Activated naive CD4-positive, alpha-beta T cell treated with anti-CD3 and anti-CD28 coated beads, Interleukin-2, amount 10 ng/mL, durations not matched to agents 7 days and 5 days (primary cell): ENCODE data around the gene LIPA.
"Not testable (repeated sequence)": the region's sequence is repeated elsewhere in the genome, so short reads cannot be mapped to it uniquely, and the experiment has no call there.

Source experiments
- CTCF ChIA-PET: fragments of 350-600 bp; sonication (Branson Sonifier 250); formaldehyde crosslinking; loops from one replicate; lab custom pipeline; 2021; ENCODE audit warnings: antibody characterized with exemption; lab: Charles Lee
- DNase-seq: peaks from one replicate; pipeline ENCODE4 v3.0.0-alpha.2; 2020
- H3K27ac Mint-ChIP-seq: one replicate; pipeline ENCODE4 v1.8.0; 2021; ENCODE audit warnings: mild to moderate bottlenecking, moderate library complexity, mixed read lengths
- H3K27me3 Mint-ChIP-seq: one replicate; pipeline ENCODE4 v1.8.0; 2021; ENCODE audit warnings: mild to moderate bottlenecking, mixed read lengths
- H3K36me3 Mint-ChIP-seq: one replicate; pipeline ENCODE4 v1.8.0; 2021; ENCODE audit warnings: mixed read lengths
- H3K4me1 Mint-ChIP-seq: one replicate; pipeline ENCODE4 v1.8.0; 2021; ENCODE audit warnings: mixed read lengths
- H3K4me3 Mint-ChIP-seq: one replicate; pipeline ENCODE4 v1.8.0; 2021; ENCODE audit warnings: mild to moderate bottlenecking, moderate library complexity, mixed read lengths
- H3K9me3 Mint-ChIP-seq: one replicate; pipeline ENCODE4 v1.8.0; 2021; ENCODE audit warnings: mixed read lengths

LIPA gene

GRCh38 chr10:89262086-89263051 is 10.8 kb upstream of the LIPA start:
- Mint-ChIP-seq H3K27ac (no peak overlapping the region), H3K27me3 (peaks cover 30% of the 10 kb centered on the region), H3K4me3 (no peak overlapping the region), H3K4me1 (no peaks in the 10 kb centered on the region), H3K36me3 (no peaks in the 10 kb centered on the region), H3K9me3 (peaks cover 5% of the 10 kb centered on the region)
- CTCF ChIA-PET = interaction anchor here (1.0 to 1.4 kb wide), 3 partner anchors 107 to 439 kb away, joined by 3 to 5 read pairs (median 3); partner anchors contain the start of gene KIF20B
- no peak for DNase-seq

DNA sequence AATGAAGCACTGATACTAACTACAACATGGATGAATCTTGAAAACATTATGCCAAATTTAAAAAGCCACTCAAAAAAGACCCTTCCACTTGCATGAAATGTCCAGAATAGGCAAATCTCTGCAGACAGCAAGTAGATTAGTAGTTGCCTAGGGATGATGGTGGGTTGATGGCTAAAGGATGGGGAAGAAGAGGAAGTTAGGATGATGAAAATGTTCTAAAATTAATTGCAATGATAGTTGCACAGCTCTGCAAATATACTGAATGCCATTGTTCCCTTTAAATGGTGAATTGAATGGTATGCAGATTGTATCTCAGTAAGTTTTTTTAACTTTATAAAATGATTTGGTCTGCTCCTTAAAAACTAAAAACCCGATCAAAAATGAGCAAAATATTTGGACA is 7.3 kb upstream of the LIPA start:
- Mint-ChIP-seq H3K4me3 (no peak overlapping the region), H3K9me3 (peaks cover 14% of the 10 kb centered on the region), H3K36me3 (peaks cover 4% of the 10 kb centered on the region), H3K27ac (no peak overlapping the region), H3K27me3 (peaks cover 22% of the 10 kb centered on the region), H3K4me1 (no peaks in the 10 kb centered on the region)
- no peak for DNase-seq
- CTCF ChIA-PET = interaction anchor here (0.8 kb wide), 1 partner anchor 229 kb away, joined by 3 read pairs; no protein-coding TSS in a partner anchor

GRCh38 chr10:89257581-89257980 is 6.0 kb upstream of the LIPA start:
- Mint-ChIP-seq H3K36me3 (peaks cover 6% of the 10 kb centered on the region), H3K9me3 (peaks cover 24% of the 10 kb centered on the region), H3K4me3 (no peak overlapping the region), H3K27me3 (peaks cover 14% of the 10 kb centered on the region), H3K27ac (no peak overlapping the region), H3K4me1 (no peaks in the 10 kb centered on the region)
- CTCF ChIA-PET = interaction anchor here (1.2 kb wide), 1 partner anchor 132 kb away, joined by 3 read pairs; no protein-coding TSS in a partner anchor
- DNase-seq = no peak

GRCh38 chr10:89256962-89257361 is 5.4 kb upstream of the LIPA start:
- CTCF ChIA-PET = interaction anchor here (1.2 kb wide), 1 partner anchor 132 kb away, joined by 3 read pairs; no protein-coding TSS in a partner anchor
- Mint-ChIP-seq H3K4me3 (no peak overlapping the region), H3K27ac (no peak overlapping the region), H3K27me3 (peaks cover 8% of the 10 kb centered on the region), H3K9me3 (peaks cover 24% of the 10 kb centered on the region), H3K4me1 (peaks cover 2% of the 10 kb centered on the region), H3K36me3 (peaks cover 6% of the 10 kb centered on the region)
- no peak for DNase-seq

- H3K4me1 Mint-ChIP-seq = peaks cover 4% of the 10 kb centered on the region
- H3K9me3 Mint-ChIP-seq = peaks cover 24% of the 10 kb centered on the region
- peaks cover 6% of the 10 kb centered on the region for H3K36me3 Mint-ChIP-seq
- DNase-seq = no peak
- no peak overlapping the region for H3K27ac Mint-ChIP-seq
- peaks cover 8% of the 10 kb centered on the region for H3K27me3 Mint-ChIP-seq
- CTCF ChIA-PET = no interaction called here
- H3K4me3 Mint-ChIP-seq = no peak overlapping the region
Measured at GRCh38 chr10:89256340-89256739, 4.8 kb upstream of the LIPA start.

DNA sequence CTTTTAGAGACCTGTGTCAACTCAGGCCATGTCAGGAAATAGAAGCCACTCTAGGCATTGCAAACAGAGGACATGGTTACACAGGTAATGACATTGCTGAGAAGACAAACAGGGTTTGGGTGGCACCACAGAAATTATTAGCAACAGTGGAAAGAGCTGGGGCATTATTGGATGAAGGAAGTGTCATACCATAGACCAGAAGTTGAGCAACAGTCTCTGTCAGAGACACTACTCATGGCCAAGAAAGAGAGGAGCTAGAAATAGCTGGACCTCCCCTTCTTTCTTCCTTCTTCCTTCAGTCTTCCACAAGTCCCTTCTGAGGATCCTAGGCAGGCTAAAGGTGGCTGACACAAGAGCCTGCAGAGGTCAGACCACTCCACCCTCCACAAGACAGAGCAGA is 4.2 kb upstream of the LIPA start:
- DNase-seq = no peak
- Mint-ChIP-seq H3K4me3 (no peak overlapping the region), H3K36me3 (peaks cover 6% of the 10 kb centered on the region), H3K27ac (no peak overlapping the region), H3K9me3 (peaks cover 24% of the 10 kb centered on the region), H3K27me3 (peaks cover 8% of the 10 kb centered on the region), H3K4me1 (peaks cover 10% of the 10 kb centered on the region)
- CTCF ChIA-PET = no interaction called here

DNA sequence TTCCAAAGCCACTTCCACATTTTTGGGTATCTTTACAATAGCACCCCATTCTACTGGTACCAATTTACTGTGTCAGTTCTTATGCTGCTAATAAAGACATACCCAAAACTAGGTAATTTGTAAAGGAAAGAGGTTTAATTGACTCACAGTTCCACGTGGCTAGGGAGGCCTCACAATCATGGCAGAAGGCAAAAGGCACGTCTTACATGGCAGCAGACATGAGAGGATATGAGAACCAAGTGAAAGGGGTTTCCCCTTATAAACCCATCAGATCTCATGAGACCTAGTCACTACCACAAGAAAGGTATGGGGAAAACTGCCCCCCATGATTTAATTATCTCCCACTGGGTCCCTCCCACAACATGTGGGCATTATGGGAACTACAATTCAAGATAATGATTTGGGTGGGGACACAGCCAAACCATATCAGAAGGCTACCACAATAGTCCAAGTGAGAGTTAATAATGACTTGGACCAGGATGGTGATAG is 3.6 kb upstream of the LIPA start:
- H3K4me3 Mint-ChIP-seq, CTCF ChIA-PET, H3K27me3 Mint-ChIP-seq, H3K36me3 Mint-ChIP-seq, DNase-seq: not testable (repeated sequence)
- Mint-ChIP-seq H3K9me3 (peaks cover 24% of the 10 kb centered on the region), H3K4me1 (peaks cover 16% of the 10 kb centered on the region), H3K27ac (peak overlapping the region; percentile 2)

GRCh38 chr10:89252225-89252585 is 630 bp upstream of the LIPA start:
- DNase-seq = no peak
- H3K9me3 Mint-ChIP-seq = peaks cover 24% of the 10 kb centered on the region
- CTCF ChIA-PET = no interaction called here
- H3K4me1 Mint-ChIP-seq = peaks cover 26% of the 10 kb centered on the region
- no peak overlapping the region for H3K4me3 Mint-ChIP-seq
- H3K27ac Mint-ChIP-seq = no peak overlapping the region
- H3K27me3 Mint-ChIP-seq = peaks cover 4% of the 10 kb centered on the region
- peaks cover 6% of the 10 kb centered on the region for H3K36me3 Mint-ChIP-seq

DNA sequence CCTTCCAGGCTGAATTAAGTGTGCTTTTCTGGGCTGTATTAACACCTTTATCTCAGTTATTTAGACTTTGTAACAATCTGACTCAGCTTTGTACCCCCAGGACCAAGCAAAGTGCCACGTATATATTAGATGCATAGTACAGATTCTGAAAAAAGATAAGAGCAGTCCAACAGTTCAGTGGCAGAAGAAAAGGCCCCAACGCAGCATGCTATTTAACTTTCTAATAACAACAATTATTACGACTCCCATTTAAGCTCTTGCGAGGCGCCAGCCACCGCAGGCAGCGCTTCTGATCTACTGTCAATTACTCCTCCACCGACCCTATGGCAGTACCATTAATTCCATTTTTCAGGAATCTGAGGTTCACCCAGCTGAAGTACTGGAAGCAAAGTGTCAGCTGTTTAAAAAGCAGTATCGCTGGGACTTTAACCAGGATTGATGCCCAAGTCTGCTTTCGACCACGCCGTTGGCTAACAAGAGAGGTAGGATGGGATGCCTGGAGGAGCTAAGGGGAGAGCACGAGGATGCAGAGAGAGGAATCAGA is 638 bp downstream of the LIPA start:
- peak overlapping the region; percentile 55 for H3K27ac Mint-ChIP-seq
- H3K4me1 Mint-ChIP-seq = peaks cover 26% of the 10 kb centered on the region
- peaks cover 24% of the 10 kb centered on the region for H3K9me3 Mint-ChIP-seq
- no peak for DNase-seq
- H3K27me3 Mint-ChIP-seq = peaks cover 2% of the 10 kb centered on the region
- peaks cover 6% of the 10 kb centered on the region for H3K36me3 Mint-ChIP-seq
- peak overlapping the region; percentile 86 for H3K4me3 Mint-ChIP-seq
- CTCF ChIA-PET = interaction anchor here (0.8 to 1.2 kb wide), 2 partner anchors 33 to 419 kb away, joined by 3 read pairs; no protein-coding TSS in a partner anchor

DNA sequence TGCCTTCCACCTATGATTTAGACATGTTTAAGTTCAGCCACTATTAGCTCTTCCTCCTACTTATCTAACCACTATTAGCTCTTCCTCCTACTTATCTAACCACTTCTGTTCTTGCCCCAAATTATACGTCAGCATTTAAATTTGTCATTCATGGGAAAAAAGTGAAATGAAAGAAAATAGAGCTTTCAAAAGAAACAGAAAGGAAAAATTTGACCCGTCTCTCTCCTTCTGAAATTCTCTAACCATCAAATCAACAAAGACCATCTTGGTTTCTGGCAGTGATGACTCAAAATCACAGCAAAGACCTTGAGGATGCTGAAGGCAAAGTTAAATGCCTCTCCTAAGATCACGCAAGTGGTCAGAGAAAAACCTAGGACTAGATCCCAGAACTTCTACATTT is 2.6 kb downstream of the LIPA start:
- Mint-ChIP-seq H3K36me3 (peaks cover 2% of the 10 kb centered on the region), H3K4me1 (peaks cover 26% of the 10 kb centered on the region), H3K9me3 (peaks cover 11% of the 10 kb centered on the region), H3K4me3 (no peak overlapping the region), H3K27ac (no peak overlapping the region), H3K27me3 (no peaks in the 10 kb centered on the region)
- no peak for DNase-seq
- CTCF ChIA-PET = no interaction called here

GRCh38 chr10:89247623-89248022 is 4.0 kb downstream of the LIPA start:
- H3K36me3 Mint-ChIP-seq, H3K9me3 Mint-ChIP-seq, H3K27me3 Mint-ChIP-seq, H3K27ac Mint-ChIP-seq, H3K4me3 Mint-ChIP-seq, DNase-seq: not testable (repeated sequence)
- peaks cover 31% of the 10 kb centered on the region for H3K4me1 Mint-ChIP-seq
- CTCF ChIA-PET = interaction anchor here (0.6 kb wide), 1 partner anchor 355 kb away, joined by 3 read pairs; no protein-coding TSS in a partner anchor

GRCh38 chr10:89245802-89246201 is 5.8 kb downstream of the LIPA start:
- CTCF ChIA-PET = interaction anchor here (0.9 to 1.2 kb wide), 2 partner anchors 24 to 28 kb away, joined by 3 read pairs; no protein-coding TSS in a partner anchor
- no peaks in the 10 kb centered on the region for H3K36me3 Mint-ChIP-seq

DNA sequence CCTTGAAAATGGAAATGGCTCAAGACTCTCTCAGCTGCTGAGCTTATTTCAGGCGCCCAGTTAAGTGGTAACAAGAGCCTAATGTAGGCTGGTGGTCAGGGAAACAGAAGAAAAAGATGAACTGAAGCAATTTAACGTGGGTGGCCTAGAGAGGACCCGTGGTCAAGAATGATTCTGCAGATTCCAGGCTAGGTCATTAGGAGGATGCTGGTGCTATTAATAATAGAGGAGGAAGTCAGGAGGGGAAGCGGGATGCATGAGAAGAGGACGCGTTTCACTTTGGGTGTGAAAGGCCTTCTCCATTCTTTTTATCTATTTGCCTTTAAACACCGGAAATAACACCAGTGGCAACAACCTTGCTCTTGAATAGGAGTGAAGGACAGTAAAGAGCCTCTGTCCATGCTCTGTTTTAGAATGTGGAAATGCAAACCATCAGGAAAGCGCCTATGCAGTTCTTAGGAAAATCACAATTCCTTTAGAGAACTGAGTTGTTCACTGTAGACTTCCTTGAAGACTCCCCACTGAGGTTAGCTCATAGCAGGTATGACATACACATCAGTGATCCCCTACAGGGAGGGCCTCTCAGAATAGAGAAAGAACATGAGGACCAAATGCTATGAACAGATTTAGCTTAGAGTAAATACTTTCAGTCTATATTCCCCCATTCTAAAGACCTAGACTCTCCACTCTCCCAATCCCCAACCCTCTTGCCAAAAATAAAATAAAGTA is 8.6 kb downstream of the LIPA start:
- CTCF ChIA-PET = no interaction called here

More at GRCh38 chr10:89245802-89246201, 5.8 kb downstream of the LIPA start:
- no peaks in the 10 kb centered on the region for H3K9me3 Mint-ChIP-seq
- no peaks in the 10 kb centered on the region for H3K27me3 Mint-ChIP-seq
- no peak overlapping the region for H3K27ac Mint-ChIP-seq
- peaks cover 24% of the 10 kb centered on the region for H3K4me1 Mint-ChIP-seq
- no peak for DNase-seq
- H3K4me3 Mint-ChIP-seq = no peak overlapping the region

DNA sequence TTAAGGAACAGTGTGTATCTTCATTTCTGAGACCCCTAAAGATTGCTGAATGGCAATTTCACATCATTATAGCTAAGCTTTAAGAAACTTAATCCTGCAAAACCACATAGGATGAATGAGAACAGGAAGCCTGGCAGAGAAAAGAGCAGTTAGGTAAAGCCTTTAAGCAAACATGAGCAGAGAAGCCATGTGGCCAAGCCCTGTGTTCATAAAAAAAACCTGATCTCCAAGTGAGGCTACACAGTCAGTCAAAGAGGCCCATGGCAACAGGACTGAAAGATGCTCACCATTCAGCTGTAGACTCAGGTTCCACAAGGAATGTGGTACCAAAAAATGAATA is 9.3 kb downstream of the LIPA start:
- H3K9me3 Mint-ChIP-seq = no peaks in the 10 kb centered on the region
- H3K36me3 Mint-ChIP-seq = peaks cover 5% of the 10 kb centered on the region
- peaks cover 8% of the 10 kb centered on the region for H3K4me1 Mint-ChIP-seq

More for the DNA sequence above, 8.6 kb downstream of the LIPA start:
- DNase-seq = no peak
- Mint-ChIP-seq H3K9me3 (no peaks in the 10 kb centered on the region), H3K4me1 (peaks cover 8% of the 10 kb centered on the region), H3K27ac (no peak overlapping the region), H3K27me3 (no peaks in the 10 kb centered on the region), H3K36me3 (peaks cover 5% of the 10 kb centered on the region), H3K4me3 (no peak overlapping the region)

More for the DNA sequence above, 9.3 kb downstream of the LIPA start:
- Mint-ChIP-seq H3K4me3 (no peak overlapping the region), H3K27ac (no peak overlapping the region), H3K27me3 (no peaks in the 10 kb centered on the region)
- CTCF ChIA-PET = interaction anchor here (0.6 kb wide), 1 partner anchor 59 kb away, joined by 3 read pairs; no protein-coding TSS in a partner anchor
- no peak for DNase-seq
